Large intestine (tissue), 3 donors: ENCODE measurements around the gene LGI2. TPM values are rescaled to one million over a fixed set of nuclear protein-coding genes. Genes with fewer than 3 reads are reported as not detected.

ENCODE experiments used
- DNase-seq, 2 donors: peaks; one replicate each; pipeline versions ENCODE4 v3.0.0 to v3.0.0-alpha.2; 2013
- H3K27ac ChIP-seq: one replicate; pipeline ENCODE4 v1.5.1; 2013; ENCODE audit warnings: low read length
- H3K27me3 ChIP-seq: 2 replicates; pipeline ENCODE4 v1.6.1; 2013; ENCODE audit warnings: low read length; ENCODE audit not compliant: control insufficient read depth, insufficient read depth
- H3K36me3 ChIP-seq: 2 replicates; pipeline ENCODE4 v1.6.1; 2013; ENCODE audit warnings: low read length; ENCODE audit not compliant: control insufficient read depth, insufficient read depth
- H3K4me1 ChIP-seq: one replicate; pipeline ENCODE4 v1.6.1; 2013; ENCODE audit warnings: low read length; ENCODE audit not compliant: control insufficient read depth, insufficient read depth
- H3K4me3 ChIP-seq: one replicate; pipeline ENCODE4 v1.5.1; 2013; ENCODE audit warnings: low read length
- H3K9me3 ChIP-seq: one replicate; pipeline ENCODE4 v1.6.1; 2013; ENCODE audit warnings: mild to moderate bottlenecking, low read depth, low read length, moderate library complexity; ENCODE audit not compliant: control insufficient read depth
- WGBS: methylation state at CpG from one replicate; pipeline ENCODE4 v1.1.5; 2013; ENCODE audit warnings: low lambda C conversion rate; ENCODE audit not compliant: insufficient coverage; 5-methylcytosine and 5-hydroxymethylcytosine counted together
- polyA plus RNA-seq: library from polyadenylated mRNA; unstranded; fragments of 120-200 nt; gene quantifications from one replicate; pipeline ENCODE4 v1.2.1, GENCODE V29; 2013

The LGI2 gene
- polyA plus RNA-seq, 1 donor, result 3.0 TPM

DNA sequence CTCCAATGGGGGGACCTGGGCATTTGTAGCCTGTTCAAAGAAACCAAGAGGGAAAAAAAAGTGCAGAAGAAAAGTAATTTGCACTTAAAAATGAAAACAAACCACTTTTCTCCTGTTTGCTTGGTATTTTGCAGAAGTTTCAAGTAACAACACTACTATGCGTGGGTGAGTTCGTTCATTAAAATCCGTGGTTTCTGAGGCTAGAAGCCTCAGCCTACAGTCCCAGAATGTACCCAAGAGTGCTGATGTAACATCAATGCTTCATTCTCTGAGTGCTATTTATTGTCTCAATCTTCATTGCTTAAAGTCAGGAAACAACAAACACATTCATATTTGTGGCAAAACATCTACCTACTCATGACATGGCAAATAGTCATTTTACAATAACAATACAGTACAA lies 29.2 kb downstream of the LGI2 start:
- WGBS, result no CpG with 5 or more reads among the region's 3 CpGs
- H3K4me1 ChIP-seq, result no peaks in the 10 kb centered on the region

DNA sequence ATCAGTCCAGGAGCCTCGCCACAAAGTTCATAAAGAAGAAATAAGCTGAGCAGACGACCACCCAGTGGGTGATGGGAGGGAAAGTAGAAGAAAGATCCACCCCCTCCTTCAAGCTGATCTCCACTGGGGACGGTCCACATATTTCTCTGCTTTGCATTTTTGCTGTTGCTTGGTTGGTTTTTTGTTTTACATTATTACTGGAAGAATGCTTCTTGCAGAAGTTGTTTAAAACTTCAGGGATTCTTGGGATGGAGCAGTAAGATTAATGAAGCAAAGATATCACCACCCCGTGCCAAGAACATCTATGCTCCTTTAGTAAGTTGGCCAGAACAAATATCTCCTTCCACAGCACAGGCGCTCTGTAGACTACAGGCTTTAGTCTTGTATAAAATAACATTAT lies 30.1 kb downstream of the LGI2 start:
- Histone ChIP-seq H3K4me1 (no peaks in the 10 kb centered on the region), H3K4me3 (no peak overlapping the region), H3K27ac (no peak overlapping the region), H3K9me3 (no peaks in the 10 kb centered on the region), H3K36me3 (no peaks in the 10 kb centered on the region), H3K27me3 (peaks cover 2% of the 10 kb centered on the region)
- DNase-seq, result no peak
- no CpG with 5 or more reads among the region's 5 CpGs for WGBS

More for the DNA sequence above, 29.2 kb downstream of the LGI2 start:
- Histone ChIP-seq H3K4me3 (no peak overlapping the region), H3K27ac (no peak overlapping the region), H3K27me3 (peaks cover 2% of the 10 kb centered on the region), H3K9me3 (no peaks in the 10 kb centered on the region), H3K36me3 (no peaks in the 10 kb centered on the region)
- DNase-seq, result no peak

DNA sequence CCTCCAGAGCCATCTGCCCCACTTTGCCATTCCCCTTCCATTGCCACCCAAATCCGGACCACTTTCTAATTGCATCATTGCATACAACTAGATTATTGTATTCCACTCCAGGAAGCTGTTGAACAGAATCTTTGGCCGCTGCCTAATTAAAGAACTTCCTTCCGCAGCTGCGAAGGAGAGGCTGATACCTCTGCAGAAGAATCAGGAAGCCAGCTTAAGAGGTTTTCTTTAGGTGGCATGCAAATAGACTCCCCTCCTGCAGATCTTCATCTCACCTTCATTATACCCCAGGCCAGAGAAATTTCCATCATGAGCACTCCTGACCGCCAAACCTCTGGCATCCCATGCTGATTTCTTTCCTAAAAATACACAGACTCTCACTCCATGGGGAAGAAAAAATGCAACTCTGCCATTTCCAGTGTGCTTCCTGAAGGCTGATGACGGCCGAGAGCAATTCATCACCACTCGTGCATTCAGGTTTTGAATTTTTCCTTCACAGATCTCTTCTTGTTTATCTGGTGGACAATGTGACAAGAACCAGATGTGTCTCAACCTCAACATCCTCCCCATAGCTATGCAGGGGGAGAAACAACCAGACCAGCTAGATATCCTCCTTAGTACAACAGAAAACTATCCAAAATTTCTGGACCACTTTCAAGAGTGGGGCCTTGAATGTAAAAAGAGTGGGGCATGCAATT lies 31.2 kb downstream of the LGI2 start:
- no peak overlapping the region for H3K4me3 ChIP-seq
- H3K4me1 ChIP-seq, result no peaks in the 10 kb centered on the region
- peaks cover 2% of the 10 kb centered on the region for H3K27me3 ChIP-seq
- H3K36me3 ChIP-seq, result no peaks in the 10 kb centered on the region
- DNase-seq, result no peak
- no peaks in the 10 kb centered on the region for H3K9me3 ChIP-seq
- WGBS, result no CpG with 5 or more reads among the region's 8 CpGs
- H3K27ac ChIP-seq, result no peak overlapping the region

DNA sequence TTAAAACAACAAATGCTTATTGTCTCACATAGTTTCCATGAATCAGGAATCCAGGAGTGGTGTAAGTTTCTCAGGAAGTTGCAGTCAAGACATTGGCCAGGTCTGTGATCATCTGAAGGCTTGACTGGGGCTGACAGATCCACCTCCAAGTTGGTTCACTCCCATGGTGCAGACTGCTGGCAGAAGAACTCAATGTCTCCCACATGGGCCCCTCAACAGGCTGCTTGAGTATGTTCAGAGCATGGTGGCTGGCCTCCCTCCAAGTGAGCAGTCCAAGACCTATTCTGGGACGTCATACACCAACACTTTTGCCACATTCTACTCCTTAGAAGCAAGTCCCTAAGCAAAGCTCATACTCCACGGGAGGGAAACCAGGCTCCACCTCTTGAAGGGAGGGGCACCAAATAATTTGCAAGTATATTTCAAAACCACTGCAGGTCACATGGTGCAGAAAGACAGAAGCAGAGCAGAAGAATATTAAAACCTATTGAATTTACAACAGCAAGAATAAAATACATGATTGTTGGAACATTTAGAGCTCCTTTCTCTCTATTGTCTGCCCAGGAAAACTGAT lies 35.3 kb downstream of the LGI2 start:
- Histone ChIP-seq H3K4me3 (no peak overlapping the region), H3K4me1 (no peaks in the 10 kb centered on the region), H3K36me3 (no peaks in the 10 kb centered on the region), H3K27me3 (no peaks in the 10 kb centered on the region), H3K9me3 (no peaks in the 10 kb centered on the region), H3K27ac (no peak overlapping the region)
- no peak for DNase-seq
- no CpG with 5 or more reads among the region's 2 CpGs for WGBS

DNA sequence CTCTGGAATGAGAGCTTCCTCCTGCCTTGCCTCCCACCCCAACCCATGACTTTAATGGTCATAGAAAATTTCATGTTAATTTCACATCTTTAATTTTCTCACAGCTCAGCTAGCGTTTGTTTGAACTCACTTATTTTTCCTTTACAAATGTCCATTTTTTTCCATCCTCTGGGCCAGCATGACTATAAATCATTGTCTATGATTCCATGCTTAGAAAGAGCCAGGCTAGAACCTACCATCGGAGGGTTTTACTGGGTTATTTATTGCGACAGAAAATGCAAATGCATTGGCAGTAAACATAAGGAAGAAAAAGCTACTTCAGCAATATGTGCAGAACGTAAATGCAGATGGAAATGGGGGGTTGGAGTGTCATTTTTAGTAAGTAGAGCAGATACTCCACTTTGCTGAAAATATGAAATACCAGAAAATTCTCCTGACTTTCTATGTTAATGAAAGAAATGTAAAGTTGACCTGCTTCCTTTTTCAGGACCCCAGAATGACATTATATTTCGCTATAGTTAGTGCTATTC lies 37.1 kb downstream of the LGI2 start:
- no peak for DNase-seq
- WGBS, result 88% methylated on average over 5 of the region's 5 CpGs
- no peaks in the 10 kb centered on the region for H3K9me3 ChIP-seq
- H3K27me3 ChIP-seq, result no peaks in the 10 kb centered on the region
- H3K4me3 ChIP-seq, result no peak overlapping the region
- H3K36me3 ChIP-seq, result no peaks in the 10 kb centered on the region
- no peak overlapping the region for H3K27ac ChIP-seq
- H3K4me1 ChIP-seq, result no peaks in the 10 kb centered on the region

DNA sequence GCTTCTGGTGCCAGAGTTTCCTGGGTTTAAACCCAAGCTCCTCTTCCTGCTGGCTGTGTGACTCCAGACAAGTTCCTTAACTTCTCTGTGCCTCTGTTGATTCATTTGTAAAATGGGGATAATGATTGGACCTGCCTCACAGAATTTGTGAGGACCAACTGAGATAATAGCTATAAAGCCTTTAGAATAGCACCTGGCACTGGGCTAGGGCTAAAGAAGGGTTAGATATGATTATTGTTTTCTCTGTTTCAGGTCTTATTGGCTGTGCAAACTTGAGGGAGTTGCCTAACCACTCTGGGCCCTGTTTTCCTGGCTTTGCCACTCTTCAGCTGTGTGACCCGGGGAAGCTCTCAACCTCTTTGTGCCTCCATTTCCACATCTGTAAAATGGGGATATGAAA lies 37.8 kb downstream of the LGI2 start:
- no peak for DNase-seq
- WGBS, result no CpG with 5 or more reads among the region's 1 CpG
- Histone ChIP-seq H3K4me3 (no peak overlapping the region), H3K27ac (no peak overlapping the region), H3K27me3 (no peaks in the 10 kb centered on the region), H3K4me1 (no peaks in the 10 kb centered on the region), H3K36me3 (no peaks in the 10 kb centered on the region), H3K9me3 (no peaks in the 10 kb centered on the region)

DNA sequence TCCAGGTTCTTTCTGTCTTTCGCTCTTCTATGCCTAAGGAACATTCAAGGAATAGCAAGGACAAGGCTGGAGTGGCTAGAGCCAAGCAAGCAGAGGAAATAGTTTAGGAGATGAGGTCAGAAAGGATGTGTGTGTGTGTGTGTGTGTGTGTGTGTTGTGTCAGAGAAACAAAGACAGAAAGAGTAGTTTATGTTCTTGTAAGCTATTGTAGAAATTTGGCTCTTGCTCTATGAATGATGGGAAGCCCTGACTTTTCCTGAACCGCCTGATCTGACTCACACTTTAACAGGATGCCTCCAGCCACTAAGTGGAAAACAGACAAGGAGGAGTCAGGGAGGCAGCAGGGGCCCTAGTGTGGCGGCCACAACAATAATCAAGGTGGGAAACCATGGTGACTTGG lies 39.7 kb downstream of the LGI2 start:
- Histone ChIP-seq H3K4me3 (no peak overlapping the region), H3K4me1 (no peaks in the 10 kb centered on the region), H3K36me3 (no peaks in the 10 kb centered on the region), H3K27ac (no peak overlapping the region), H3K9me3 (peaks cover 2% of the 10 kb centered on the region), H3K27me3 (no peaks in the 10 kb centered on the region)
- WGBS, result no CpG with 5 or more reads among the region's 3 CpGs
- DNase-seq, result no peak

DNA sequence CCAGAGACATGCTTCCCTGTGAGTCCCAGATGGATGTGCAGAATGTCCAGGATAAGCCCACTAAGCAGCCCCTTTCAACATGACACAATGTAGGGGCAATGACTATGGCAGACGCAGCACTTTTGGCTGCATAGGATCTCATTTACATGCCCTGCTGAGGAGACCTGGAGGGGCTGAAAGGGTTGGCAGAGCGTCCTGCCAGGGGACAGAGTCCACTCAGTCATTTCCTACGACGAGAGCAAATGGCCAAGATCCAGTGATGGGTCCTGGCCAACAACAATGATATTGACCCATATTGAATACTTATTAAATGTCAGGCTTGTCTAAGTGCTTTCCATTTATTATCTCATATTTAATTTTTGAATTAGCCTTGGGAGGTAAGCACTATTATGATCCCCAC lies 41.4 kb downstream of the LGI2 start:
- H3K36me3 ChIP-seq, result no peaks in the 10 kb centered on the region
- H3K27me3 ChIP-seq, result no peaks in the 10 kb centered on the region
- no peaks in the 10 kb centered on the region for H3K4me1 ChIP-seq
- no CpG with 5 or more reads among the region's 4 CpGs for WGBS
- no peak for DNase-seq
- H3K4me3 ChIP-seq, result no peak overlapping the region
- no peak overlapping the region for H3K27ac ChIP-seq
- H3K9me3 ChIP-seq, result peaks cover 2% of the 10 kb centered on the region

DNA sequence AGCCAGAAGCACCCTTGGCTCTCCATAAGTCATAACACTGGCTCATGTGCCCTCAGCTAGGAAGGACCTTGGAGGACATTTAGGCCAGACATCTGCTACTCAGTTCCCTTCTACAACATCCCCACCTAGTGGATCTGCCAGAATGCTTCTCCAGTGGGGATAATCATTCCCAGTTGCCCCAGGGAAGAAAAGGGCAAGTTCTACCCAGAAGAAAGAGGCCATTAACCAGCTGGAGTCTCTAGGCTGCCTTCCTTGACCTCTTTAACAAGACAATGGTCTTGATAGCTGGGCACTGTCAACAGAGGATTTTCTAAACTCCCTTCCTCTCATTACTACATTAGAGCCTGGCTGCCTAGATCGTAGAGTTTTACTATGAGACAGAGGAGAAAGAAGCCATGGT lies 42.0 kb downstream of the LGI2 start:
- H3K9me3 ChIP-seq, result peaks cover 2% of the 10 kb centered on the region
- DNase-seq, result no peak
- no peaks in the 10 kb centered on the region for H3K36me3 ChIP-seq
- no peak overlapping the region for H3K4me3 ChIP-seq
- H3K27me3 ChIP-seq, result no peaks in the 10 kb centered on the region
- no peaks in the 10 kb centered on the region for H3K4me1 ChIP-seq
- no peak overlapping the region for H3K27ac ChIP-seq
- no CpG with 5 or more reads among the region's 1 CpG for WGBS

DNA sequence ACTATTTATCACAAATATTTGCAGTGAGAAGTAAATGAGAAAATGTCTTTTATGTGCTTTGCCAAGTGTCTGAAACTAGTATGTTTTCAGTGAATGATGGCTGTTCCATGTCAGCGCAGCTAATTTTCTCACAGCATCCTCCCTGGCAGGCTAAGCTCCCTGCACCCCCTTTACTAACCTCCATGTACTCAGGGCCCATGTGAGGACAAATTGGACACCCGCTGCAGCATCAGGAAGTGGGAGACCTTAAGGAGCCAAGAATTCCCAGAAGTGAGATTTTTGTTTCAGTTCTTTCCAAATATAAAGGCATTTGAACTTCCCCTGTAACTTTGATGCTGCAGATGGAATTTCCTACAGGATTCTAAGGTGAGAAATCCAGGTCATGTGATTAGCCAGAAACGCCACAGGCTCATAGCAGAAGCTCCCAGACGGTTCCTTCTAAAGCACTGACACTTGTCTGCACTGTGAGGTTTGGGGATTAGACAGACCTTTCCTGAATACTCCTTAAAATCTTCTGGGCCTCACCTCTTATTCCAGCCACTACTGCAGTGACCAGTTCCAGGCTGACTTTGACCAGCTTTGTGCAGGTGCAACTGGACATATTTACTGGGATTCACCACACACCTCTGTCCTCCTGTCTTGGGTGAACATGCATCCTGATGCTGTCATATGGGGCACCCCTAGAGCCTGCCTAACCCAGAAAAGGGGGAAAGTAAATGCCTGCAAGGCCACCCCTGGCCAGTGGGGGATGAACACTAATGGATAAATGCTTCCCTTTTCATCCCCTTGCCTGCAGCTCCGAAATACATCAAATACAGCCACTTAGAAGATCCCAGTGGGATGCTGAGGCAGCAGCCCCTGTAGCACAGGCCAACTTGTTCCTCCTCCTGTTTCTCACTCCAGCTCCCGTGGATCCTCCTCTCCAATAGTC lies 45.9 kb downstream of the LGI2 start:
- no peak overlapping the region for H3K27ac ChIP-seq
- no peak for DNase-seq
- H3K9me3 ChIP-seq, result peaks cover 2% of the 10 kb centered on the region
- H3K4me3 ChIP-seq, result no peak overlapping the region
- no peaks in the 10 kb centered on the region for H3K4me1 ChIP-seq
- whole genome bisulfite sequencing, result no CpG with 5 or more reads among the region's 6 CpGs
- no peaks in the 10 kb centered on the region for H3K27me3 ChIP-seq
- no peaks in the 10 kb centered on the region for H3K36me3 ChIP-seq
